ENCODE data around the gene GADL1. TPM values are rescaled to one million over a fixed set of nuclear protein-coding genes. Genes with fewer than 3 reads are reported as not detected.

Gene GADL1
- polyA plus RNA-seq, 4 donors: 0.60 to 4.0 (median 3.0) TPM

- no peak for DNase-seq (ENCODE audit: low read depth in 4 of 4, low spot score in 3 of 4)
Observed at GRCh38 chr3:30764891-30765290, 129.6 kb downstream of the GADL1 start.

GRCh38 chr3:30764281-30764680 lies 130.2 kb downstream of the GADL1 start:
- no peak for DNase-seq (ENCODE audit: low read depth in 4 of 4, low spot score in 3 of 4)

GRCh38 chr3:30761374-30761773 lies 133.1 kb downstream of the GADL1 start:
- DNase-seq (ENCODE audit: low read depth in 4 of 4, low spot score in 3 of 4): no peak

GRCh38 chr3:30760737-30761136 lies 133.7 kb downstream of the GADL1 start:
- no peak for DNase-seq (ENCODE audit: low read depth in 4 of 4, low spot score in 3 of 4)

GRCh38 chr3:30760040-30760695 lies 134.3 kb downstream of the GADL1 start:
- DNase-seq (ENCODE audit: low read depth in 4 of 4, low spot score in 3 of 4): no peak

- no peak for DNase-seq (ENCODE audit: low read depth in 4 of 4, low spot score in 3 of 4)
Observed at GRCh38 chr3:30756218-30756617, 138.2 kb downstream of the GADL1 start.

- DNase-seq (ENCODE audit: low read depth in 4 of 4, low spot score in 3 of 4): no peak
Observed at GRCh38 chr3:30754426-30754825, 140.0 kb downstream of the GADL1 start.

- no peak for DNase-seq (ENCODE audit: low read depth in 4 of 4, low spot score in 3 of 4)
Observed at GRCh38 chr3:30753766-30754165, 140.7 kb downstream of the GADL1 start.

- DNase-seq (ENCODE audit: low read depth in 4 of 4, low spot score in 3 of 4): no peak
Observed at GRCh38 chr3:30752970-30753369, 141.5 kb downstream of the GADL1 start.

GRCh38 chr3:30752491-30752890 lies 142.0 kb downstream of the GADL1 start:
- DNase-seq (ENCODE audit: low read depth in 4 of 4, low spot score in 3 of 4): no peak

GRCh38 chr3:30751610-30752299 lies 142.7 kb downstream of the GADL1 start:
- no peak for DNase-seq (ENCODE audit: low read depth in 4 of 4, low spot score in 3 of 4)

- DNase-seq (ENCODE audit: low read depth in 4 of 4, low spot score in 3 of 4): no peak
Observed at GRCh38 chr3:30750967-30751366, 143.5 kb downstream of the GADL1 start.

- DNase-seq (ENCODE audit: low read depth in 4 of 4, low spot score in 3 of 4): no peak
Observed at GRCh38 chr3:30749230-30749629, 145.2 kb downstream of the GADL1 start.

GRCh38 chr3:30747771-30748281 lies 146.6 kb downstream of the GADL1 start:
- DNase-seq (ENCODE audit: low read depth in 4 of 4, low spot score in 3 of 4): no peak

GRCh38 chr3:30743641-30744317 lies 150.7 kb downstream of the GADL1 start:
- no peak for DNase-seq (ENCODE audit: low read depth in 4 of 4, low spot score in 3 of 4)

- no peak for DNase-seq (ENCODE audit: low read depth in 4 of 4, low spot score in 3 of 4)
Observed at GRCh38 chr3:30742796-30743619, 151.5 kb downstream of the GADL1 start.

GRCh38 chr3:30741889-30742288 lies 152.6 kb downstream of the GADL1 start:
- DNase-seq (ENCODE audit: low read depth in 4 of 4, low spot score in 3 of 4): no peak

- no peak for DNase-seq (ENCODE audit: low read depth in 4 of 4, low spot score in 3 of 4)
Observed at GRCh38 chr3:30738605-30739004, 155.9 kb downstream of the GADL1 start.

- no peak for DNase-seq (ENCODE audit: low read depth in 4 of 4, low spot score in 3 of 4)
Observed at GRCh38 chr3:30737743-30738499, 156.5 kb downstream of the GADL1 start.

- DNase-seq (ENCODE audit: low read depth in 4 of 4, low spot score in 3 of 4): no peak
Observed at GRCh38 chr3:30733696-30734095, 160.8 kb downstream of the GADL1 start.

Data from left renal pelvis (tissue), 4 donors.